GM19025 (cell line): ENCODE results near the gene MYLIP.

ENCODE experiments used
- ATAC-seq: cut with Tn5 transposase; IDR thresholded peaks from one replicate; pipeline ENCODE4 v1.9.1; 2021; ENCODE audit warnings: mild to moderate bottlenecking, low read depth, moderate library complexity; ENCODE audit not compliant: unreplicated experiment

Gene MYLIP

DNA sequence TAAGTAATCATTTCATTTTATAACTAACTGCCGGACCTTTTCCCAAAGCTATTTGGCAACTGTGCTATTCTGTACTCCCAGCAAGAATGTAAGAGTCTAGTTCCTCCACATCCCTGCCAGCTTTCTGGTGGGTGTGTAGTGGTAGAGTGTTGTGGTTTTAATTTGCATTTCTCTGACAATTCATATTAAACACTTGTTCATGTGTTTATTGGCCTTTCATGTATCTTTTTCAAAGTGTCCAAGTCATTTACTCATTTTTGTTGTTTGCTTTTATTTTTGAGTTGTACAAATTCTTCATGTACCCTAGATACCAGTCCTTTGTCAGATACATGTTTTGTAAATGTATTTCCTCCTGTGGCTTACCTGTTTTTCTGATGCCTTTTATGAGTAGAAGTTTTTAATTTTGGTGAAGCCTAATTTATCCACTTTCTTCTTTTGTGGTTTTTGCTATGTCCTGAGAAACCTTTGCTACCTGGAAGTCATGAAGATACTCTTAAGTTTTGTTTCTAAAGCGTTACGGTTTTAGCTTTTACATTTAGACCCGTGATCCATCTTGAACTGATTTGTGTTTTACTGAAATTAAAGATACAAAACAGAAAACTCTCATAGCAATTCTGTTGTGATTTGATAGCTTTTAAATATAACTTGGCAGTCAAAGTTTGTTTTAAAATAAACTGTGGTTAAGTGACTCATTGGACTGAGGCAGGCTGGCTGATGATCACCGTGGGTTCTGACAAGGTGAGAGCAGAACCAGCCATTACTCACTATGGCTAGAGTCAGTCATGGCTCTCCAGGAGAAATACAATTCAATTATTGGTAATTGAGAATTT lies 8.0 kb downstream of the MYLIP start:
- no peak for ATAC-seq

DNA sequence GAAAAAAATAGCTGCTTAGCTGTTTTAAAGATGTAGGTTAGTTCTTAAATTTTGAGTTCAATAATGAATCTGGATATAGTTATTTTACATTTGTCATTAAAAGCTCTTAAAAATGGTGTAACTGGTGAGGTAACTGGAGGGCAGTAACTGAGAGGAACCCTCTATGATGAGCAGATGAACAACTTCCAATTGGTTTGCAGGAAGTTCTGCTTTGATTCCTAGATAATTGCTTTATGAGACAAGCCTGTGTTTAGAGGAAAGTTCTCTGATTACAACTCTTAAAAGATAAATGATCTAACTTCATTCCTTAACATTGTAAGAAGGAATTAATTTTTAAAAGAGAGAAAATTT lies 8.5 kb downstream of the MYLIP start:
- no peak for ATAC-seq

DNA sequence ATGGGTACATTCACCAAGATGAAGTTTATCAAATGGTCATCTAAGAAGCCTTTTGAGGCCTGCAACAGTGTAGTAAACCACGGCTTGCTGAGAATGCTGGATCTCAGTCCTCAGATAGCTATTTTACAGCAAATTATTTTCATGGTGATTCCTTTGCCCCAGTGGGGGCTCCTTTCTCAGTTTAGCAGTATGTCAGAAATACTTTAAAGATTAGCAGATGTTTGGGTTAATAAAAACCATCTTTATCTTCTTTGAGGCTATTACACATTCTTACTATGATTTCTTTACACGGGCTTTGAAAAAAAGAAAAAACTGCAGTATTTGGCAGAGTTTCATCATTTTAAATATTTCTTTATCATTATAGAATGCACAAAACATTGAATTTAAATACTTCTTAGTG lies 10.7 kb downstream of the MYLIP start:
- no peak for ATAC-seq

DNA sequence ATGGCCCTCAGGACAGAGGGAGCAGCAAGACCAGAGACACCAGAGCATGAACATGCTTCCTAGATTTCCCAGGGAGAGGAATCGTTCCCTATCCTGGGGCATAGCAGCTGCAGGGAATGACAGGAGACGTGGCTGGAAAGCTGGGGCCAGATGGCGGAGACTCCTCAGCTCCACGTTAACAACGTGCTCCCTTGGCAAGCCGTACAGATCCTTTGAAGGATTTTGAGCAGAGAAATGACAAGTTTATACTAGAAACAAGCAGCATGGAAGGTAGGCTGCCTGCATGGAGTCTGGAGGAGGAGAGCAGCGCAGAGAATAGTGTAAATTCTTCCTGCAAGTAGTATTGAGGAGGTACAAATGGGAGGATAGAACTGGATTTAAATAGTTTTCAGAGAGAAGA lies 11.7 kb downstream of the MYLIP start:
- no peak for ATAC-seq

DNA sequence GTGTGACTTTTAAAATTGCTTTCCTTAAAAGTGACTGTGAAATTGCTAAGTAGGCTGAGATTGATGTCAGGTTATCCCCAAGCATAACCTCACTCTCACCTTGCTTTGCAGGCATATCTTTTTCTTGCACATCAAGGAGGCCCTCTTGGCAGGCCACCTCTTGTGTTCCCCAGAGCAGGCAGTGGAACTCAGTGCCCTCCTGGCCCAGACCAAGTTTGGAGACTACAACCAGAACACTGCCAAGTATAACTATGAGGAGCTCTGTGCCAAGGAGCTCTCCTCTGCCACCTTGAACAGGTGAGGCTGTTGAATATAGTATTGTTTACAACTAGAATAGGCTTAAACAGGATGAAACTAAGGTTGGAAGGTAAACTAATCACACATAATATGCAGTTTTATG lies 12.6 kb downstream of the MYLIP start:
- ATAC-seq = no peak

DNA sequence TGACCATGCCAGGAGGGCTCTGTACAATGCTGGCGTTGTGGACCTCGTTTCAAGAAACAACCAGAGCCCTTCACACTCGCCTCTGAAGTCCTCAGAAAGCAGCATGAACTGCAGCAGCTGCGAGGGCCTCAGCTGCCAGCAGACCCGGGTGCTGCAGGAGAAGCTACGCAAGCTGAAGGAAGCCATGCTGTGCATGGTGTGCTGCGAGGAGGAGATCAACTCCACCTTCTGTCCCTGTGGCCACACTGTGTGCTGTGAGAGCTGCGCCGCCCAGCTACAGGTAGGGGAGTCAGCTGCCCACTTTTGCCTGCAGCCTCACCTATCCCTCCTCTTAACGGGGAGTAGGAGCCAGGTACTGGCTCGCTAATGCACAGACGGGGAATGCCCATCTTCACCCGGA lies 16.2 kb downstream of the MYLIP start:
- ATAC-seq = no peak

DNA sequence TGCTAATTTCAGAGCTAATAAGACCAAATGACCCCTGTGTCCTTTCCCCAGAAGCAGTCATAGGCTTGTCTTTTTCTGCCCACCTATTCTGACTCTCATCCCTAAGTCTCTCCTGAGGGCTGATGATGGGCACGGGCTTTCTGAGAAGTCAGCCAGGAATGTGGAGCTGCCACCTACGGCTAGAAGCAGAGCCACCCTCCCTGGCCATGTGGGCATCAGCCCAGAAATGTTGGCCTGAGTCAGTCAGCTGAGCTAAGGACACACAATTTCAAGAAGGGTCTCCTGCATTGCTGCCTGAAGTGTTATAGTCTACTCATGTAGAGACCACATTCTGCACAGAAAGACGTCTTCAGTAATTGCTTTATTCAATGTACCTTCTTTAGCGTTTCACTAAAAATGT lies 17.1 kb downstream of the MYLIP start:
- no peak for ATAC-seq

DNA sequence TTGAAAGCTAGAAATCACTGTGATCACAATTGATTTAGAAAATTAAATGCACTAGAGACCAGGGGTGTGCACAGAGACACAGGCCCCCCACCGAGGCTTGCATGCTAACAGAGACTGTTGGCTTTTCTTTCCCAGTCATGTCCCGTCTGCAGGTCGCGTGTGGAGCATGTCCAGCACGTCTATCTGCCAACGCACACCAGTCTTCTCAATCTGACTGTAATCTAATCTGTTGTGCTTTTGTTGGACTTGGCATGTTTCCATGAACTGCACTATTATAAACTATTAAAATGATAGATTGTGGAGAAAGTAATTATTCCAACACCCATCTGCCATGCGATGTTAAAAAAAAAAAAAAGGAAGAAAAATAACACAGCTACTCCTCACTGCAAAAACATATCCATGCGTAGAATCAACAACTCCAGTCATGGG lies 17.7 kb downstream of the MYLIP start:
- no peak for ATAC-seq

DNA sequence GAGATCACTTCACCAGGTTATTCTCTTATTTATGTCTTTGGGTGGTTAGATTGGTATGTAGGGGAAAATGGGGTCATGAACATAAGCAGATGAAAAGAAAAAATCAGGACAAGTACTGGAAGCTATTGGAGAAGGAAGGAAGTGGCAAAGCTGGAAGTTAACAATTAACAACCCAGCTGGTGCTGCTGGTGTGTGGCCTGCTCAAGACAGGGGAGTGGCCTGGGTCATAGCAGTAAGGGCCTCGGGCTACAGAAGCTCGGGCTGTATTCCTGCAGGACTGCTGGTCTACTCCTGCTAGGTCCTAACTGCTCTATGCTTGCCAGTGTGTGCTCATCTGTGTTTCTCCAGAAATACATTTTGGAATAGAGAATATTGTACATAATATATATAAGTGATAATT lies 19.6 kb downstream of the MYLIP start:
- ATAC-seq = no peak

DNA sequence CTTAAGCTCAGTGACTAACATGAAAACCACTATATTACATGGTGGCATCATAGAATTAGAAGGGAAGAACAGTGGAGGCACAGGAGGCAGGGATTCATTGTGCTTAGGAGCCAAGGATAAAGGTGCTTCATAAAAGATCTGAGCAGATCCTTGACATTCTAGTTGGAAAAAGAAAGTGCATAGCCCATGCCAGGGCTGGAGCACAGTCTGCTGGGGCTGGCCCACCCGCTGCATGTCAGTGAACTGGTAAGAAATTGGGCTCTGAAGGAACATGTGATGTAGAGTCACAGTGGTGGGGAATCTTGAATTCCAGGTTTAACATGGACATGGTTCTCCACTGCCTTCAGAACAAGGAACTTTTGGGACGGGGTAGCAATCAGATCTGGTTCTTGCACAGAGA lies 20.4 kb downstream of the MYLIP start:
- ATAC-seq = no peak

DNA sequence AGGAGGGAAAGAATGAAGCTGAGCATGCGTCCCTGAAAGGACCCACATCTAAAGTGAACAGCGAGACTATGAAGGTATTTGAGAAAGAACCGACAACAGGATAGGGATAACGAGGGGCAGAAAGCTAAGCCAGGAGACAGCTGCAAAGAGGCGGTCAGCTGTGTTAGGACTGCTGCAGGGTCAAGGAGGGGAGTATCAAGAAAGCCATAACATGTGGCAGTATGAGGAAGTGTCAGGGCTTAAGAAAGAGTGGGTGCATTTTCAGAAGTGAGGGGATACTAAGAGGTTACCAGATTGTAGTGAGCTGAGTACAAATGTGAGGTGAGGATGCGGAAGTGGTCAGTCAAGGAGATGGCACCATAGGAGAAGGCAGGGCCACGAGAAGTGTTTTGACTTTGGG lies 21.2 kb downstream of the MYLIP start:
- ATAC-seq = no peak

DNA sequence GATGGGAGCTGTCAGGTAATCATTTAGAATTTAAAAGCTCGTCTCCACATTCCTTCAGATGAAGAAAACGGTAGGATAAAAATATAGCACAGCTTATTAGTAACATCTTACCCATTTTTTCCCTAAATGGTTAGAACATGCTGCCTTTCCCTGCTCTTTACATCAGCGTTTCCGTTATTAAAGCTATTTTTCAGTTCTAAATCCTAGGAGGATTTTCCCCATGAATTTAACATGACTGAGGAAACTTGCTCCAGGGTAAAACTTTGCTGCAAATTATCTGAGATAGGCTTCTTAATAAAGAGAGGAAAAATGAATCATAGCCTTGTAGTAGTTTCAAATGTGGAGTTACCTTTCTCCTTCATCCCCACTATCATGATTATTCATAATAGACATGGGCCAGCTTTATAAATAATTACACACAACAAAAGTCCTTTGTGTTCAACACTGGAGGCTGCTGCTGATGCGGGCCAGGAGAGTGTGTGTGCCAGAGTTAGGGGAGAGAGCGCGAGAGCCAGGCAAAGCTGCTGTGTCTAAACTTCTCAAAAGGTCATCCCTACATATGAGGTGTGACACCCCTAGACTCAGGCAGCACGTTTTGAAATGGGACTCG lies 24.4 kb downstream of the MYLIP start:
- ATAC-seq = no peak

DNA sequence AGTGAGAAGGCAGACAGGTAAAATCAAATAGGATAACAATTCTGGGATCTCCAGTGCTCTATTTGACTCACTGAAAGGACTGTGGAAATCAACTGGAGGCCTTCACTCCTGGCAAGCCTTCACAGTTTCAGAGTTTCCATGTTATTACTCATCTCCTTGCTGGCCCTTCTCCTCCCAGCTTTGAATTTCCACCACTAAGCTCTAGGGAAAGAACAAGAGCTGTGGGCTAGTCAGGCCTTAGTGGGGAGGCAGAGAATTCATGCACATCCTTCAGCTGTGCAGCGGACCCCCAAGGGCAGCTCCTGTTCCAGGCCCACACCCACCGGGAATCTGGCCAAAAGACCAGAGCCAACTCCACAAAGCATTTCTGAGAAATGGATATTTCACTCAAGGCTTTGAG lies 26.0 kb downstream of the MYLIP start:
- no peak for ATAC-seq

DNA sequence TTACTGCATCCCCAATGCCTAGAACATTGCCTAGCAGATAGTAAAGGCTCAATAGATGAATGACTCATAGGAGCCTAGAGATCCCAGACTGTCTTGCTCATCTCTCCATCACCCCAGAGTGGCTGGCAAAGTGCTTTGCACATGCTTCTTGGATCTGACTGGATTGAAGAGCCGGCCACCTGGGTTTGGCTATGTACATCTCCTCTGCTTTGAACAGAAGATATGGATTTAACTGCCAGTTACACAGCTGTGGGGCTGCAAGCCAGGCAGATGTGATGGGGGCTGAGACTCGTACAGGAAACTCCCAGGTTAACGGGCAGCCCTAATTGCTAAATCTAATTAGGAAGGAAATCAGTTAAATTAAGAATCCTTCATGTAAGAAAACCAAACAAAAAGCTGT lies 28.6 kb downstream of the MYLIP start:
- no peak for ATAC-seq

DNA sequence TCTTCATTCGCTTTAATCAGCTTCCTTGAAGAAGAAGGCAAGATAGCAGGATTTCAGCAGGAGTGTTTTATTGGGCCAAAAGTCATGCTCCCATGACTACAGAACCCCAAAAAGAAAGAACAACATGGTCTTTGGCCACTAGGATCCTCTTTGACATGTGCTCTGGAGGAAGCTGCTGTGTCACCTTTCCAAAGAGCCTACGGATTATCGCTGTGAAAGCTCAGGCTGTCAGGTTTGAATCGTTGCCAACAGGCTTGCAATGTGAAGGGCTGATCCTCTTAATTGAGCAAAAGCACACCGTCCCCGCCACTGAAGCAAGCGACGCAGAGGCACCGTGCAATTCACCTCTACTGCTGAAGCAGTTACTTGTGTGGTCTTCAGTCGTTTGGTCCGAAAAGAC lies 29.0 kb downstream of the MYLIP start:
- ATAC-seq = no peak

DNA sequence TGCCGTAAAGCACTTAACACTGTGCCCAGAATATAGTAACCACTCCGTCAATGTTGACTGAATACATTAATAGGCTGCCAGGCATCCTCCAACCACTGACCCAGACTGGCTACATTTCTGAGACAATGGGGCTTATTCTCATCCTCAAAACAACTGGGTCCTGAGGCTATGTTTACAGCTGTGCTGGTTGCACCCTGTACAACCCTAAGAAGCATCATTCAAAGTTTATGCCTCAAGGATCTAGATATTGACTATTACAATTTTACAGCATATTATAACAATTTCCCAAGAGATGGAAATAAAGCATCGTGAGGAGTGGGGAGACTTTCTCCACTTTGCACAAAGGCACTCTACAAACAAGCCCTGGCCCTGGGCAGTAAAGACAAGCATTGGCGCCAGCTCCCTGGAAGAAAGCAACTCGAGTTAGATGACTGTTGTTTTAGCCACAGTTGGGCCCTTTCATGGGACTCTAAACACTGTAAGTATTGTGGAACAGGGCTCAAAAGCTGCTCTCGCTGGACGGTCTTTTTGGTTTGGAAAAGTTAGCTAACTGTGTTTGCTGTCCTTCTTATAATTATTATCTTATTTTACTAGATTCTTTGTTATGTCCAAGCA lies 30.2 kb downstream of the MYLIP start:
- no peak for ATAC-seq

DNA sequence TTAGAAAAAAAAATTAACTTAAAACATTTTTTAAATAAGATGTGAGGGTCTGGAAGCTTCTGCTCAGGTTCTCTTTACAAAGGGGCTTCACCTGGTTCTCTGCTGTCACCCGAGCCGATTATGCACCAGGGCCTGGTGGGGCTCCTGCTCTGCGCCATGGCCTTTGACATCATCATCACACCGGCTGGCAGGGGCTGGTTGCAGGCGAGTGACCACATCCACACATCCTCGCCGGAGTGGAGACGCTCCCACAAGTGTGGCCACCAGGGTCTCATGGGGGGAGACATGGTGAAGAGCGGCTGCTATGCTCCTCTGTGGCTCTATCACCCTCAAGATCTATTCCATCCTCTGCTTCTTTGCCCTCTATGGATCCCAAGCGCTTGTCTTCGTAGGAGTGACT lies 31.9 kb downstream of the MYLIP start:
- ATAC-seq = no peak

DNA sequence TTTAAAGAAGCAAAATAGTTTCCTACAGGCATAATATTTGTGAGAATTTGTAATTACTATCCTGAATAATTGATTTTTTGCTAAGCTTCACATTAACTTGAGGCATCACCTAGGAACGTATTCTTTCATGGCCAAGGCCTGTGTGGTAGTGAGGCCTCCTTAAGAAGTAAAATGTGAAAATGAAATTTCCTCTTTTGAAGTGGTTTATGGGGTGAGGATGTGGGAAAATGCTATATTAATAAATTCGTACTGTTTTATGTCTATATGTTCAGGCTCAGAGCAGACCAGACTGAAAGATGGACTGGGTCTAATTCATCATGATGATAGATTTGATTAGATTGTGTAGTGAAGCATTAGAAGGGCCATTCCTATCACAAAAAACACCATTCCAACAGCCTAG lies 33.1 kb downstream of the MYLIP start:
- no peak for ATAC-seq

DNA sequence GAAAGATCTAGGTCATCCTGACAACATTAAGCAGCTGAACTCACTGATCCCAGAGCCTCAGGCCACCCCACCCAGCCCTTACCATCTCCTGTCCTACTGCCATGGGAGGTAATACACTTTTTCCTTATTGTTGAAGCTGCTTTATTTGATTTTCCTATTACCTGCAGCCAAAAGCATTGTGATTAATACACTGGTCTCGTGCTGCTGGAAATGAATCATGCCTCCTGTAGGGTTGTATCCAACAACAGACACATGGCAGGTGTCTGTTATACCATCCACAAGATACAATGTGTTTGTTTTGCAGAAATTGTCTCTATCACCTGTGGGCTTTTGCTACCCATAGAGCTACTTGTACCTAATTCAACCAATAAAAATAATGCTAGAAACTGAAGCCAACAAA lies 34.2 kb downstream of the MYLIP start:
- no peak for ATAC-seq

DNA sequence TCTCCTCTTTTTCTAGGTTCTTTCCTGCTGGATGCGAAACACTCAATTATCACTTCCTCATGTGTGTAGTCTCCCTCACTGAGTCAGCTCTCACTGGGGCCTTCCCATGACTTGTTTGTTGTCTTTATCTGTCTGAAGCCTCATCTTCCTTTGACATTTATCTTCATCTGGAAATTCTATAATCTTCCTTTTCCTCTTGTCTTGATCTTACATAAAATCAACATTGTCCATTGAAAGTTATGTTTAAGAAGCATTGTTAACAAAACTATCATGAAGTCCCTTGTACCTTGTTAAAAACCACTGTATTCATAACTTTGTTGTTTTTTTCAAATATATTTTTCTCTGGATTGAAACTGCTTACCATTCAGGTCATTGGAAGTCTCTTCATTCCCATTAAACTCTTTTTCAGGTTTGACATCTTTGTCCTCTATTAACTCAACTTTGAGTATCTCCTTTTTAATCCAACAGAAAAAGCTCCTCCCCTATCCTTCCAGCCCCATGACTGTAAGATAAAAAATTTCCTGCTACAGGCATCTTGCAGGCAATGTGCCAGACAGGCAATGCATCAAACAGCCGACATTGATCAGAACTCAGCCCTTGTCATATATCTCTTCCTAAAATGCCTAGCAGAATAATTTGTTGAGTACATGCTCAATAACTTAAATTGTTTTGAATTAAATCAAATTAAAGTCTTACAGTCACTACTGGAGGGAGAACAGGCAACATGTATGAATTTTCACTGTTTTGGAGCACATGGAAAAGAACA lies 34.8 kb downstream of the MYLIP start:
- ATAC-seq = no peak

DNA sequence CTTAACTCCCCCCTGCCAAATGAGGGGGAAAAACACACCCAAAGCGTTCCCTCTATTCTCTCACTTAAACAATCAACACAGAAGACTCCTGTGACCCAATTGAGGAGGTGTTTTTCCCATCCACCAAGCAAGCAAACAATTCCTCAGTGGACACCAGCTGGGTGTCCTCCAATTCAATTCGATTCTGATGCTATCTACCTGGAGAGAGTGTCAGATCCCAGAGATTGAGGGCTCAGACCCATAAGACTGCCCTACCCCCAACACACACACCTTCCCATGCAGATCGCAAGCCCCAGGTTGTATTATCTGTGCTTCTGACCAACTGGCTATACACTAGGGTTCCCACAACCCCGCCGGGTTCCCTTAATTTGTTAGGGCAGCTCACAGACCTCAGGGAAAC lies 36.8 kb downstream of the MYLIP start:
- no peak for ATAC-seq
